Osteoblast (primary cell): Measurements from ENCODE around the gene PTGES2. TPM values are rescaled to one million over a fixed set of nuclear protein-coding genes. Genes with fewer than 3 reads are reported as not detected.

Experiments
- DNase-seq: peaks from one replicate; pipeline ENCODE4 v3.0.0; 2011; ENCODE audit warnings: low spot score, mixed read lengths; ENCODE audit not compliant: insufficient read length; ENCODE audit errors: missing footprints
- H2AFZ ChIP-seq: 2 replicates; pipeline ENCODE4 v1.6.0; 2011; ENCODE audit warnings: mild to moderate bottlenecking, low read length
- H3K27ac ChIP-seq: 2 replicates; pipeline ENCODE4 v1.5.1; 2011; ENCODE audit warnings: mild to moderate bottlenecking, low read depth, low read length, moderate library complexity
- H3K27me3 ChIP-seq: 2 replicates; pipeline ENCODE4 v1.6.0; 2012; ENCODE audit warnings: mild to moderate bottlenecking, control low read depth, inconsistent platforms, low read length, moderate library complexity; ENCODE audit not compliant: insufficient read depth
- H3K36me3 ChIP-seq: 2 replicates; pipeline ENCODE4 v1.5.1; 2011; ENCODE audit warnings: mild to moderate bottlenecking, low read length, control low read depth, moderate library complexity; ENCODE audit not compliant: insufficient read depth
- H3K4me1 ChIP-seq: 2 replicates; pipeline ENCODE4 v1.5.1; 2011; ENCODE audit warnings: mild to moderate bottlenecking, low read length, control low read depth, moderate library complexity; ENCODE audit not compliant: insufficient read depth
- H3K4me2 ChIP-seq: 2 replicates; pipeline ENCODE4 v1.6.0; 2011; ENCODE audit warnings: mild to moderate bottlenecking, low read length; ENCODE audit not compliant: insufficient read depth
- H3K4me3 ChIP-seq: fragments of 200-600 bp; sonication (generic); 3 replicates; pipeline ENCODE4 v1.5.1; 2012; ENCODE audit warnings: mild to moderate bottlenecking, low read length, inconsistent platforms; ENCODE audit not compliant: insufficient read depth
- H3K79me2 ChIP-seq: 2 replicates; pipeline ENCODE4 v1.6.0; 2012; ENCODE audit warnings: mild to moderate bottlenecking, low read length, control low read depth, inconsistent platforms; ENCODE audit not compliant: insufficient read depth
- H3K9me3 ChIP-seq: 2 replicates; pipeline ENCODE4 v1.5.1; 2011; ENCODE audit warnings: low read depth, low read length, control low read depth
- H4K20me1 ChIP-seq: 2 replicates; pipeline ENCODE4 v1.6.0; 2012; ENCODE audit warnings: mild to moderate bottlenecking, low read length, control low read depth; ENCODE audit not compliant: insufficient read depth
- total RNA-seq: library from RNA; depleted of rRNA; stranded (reverse); fragments of >200 nt; gene quantifications from 2 replicates; pipeline ENCODE4 v1.2.3, GENCODE V29; 2012
- TF ChIP-seq, protein P1 (sequence below): IDR thresholded peaks from 2 replicates; pipeline ENCODE4 v1.5.1; 2011; ENCODE audit warnings: mild to moderate bottlenecking, low read depth, low read length, moderate library complexity; ENCODE audit errors: extremely low read depth

PTGES2 gene
- total RNA-seq, 1 donor: 50.3 TPM

GRCh38 chr9:128094950-128095544, 32.5 kb downstream of the PTGES2 start:
- H3K79me2 ChIP-seq: peaks cover 78% of the 10 kb centered on the region
- H3K27me3 ChIP-seq: no peaks in the 10 kb centered on the region
- no peak overlapping the region for H3K4me3 ChIP-seq
- H3K9me3 ChIP-seq: no peaks in the 10 kb centered on the region
- DNase-seq: peak; percentile 59
- H3K4me2 ChIP-seq: peak overlapping the region; percentile 88
- H4K20me1 ChIP-seq: peaks cover 5% of the 10 kb centered on the region
- H3K27ac ChIP-seq: peak overlapping the region; percentile 98
- TF ChIP-seq, protein P1, sequence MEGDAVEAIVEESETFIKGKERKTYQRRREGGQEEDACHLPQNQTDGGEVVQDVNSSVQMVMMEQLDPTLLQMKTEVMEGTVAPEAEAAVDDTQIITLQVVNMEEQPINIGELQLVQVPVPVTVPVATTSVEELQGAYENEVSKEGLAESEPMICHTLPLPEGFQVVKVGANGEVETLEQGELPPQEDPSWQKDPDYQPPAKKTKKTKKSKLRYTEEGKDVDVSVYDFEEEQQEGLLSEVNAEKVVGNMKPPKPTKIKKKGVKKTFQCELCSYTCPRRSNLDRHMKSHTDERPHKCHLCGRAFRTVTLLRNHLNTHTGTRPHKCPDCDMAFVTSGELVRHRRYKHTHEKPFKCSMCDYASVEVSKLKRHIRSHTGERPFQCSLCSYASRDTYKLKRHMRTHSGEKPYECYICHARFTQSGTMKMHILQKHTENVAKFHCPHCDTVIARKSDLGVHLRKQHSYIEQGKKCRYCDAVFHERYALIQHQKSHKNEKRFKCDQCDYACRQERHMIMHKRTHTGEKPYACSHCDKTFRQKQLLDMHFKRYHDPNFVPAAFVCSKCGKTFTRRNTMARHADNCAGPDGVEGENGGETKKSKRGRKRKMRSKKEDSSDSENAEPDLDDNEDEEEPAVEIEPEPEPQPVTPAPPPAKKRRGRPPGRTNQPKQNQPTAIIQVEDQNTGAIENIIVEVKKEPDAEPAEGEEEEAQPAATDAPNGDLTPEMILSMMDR: no peak
- peaks cover 68% of the 10 kb centered on the region for H3K4me1 ChIP-seq
- peaks cover 3% of the 10 kb centered on the region for H3K36me3 ChIP-seq
- no peak overlapping the region for H2AFZ ChIP-seq

GRCh38 chr9:128094166-128094949, 33.2 kb downstream of the PTGES2 start:
- Histone ChIP-seq H3K36me3 (peaks cover 3% of the 10 kb centered on the region), H3K4me3 (peak overlapping the region; percentile 60), H2AFZ (peak overlapping the region; percentile 59), H3K9me3 (no peaks in the 10 kb centered on the region), H3K27me3 (no peaks in the 10 kb centered on the region), H3K4me2 (peak overlapping the region; percentile 88), H3K27ac (peak overlapping the region; percentile 98), H3K79me2 (peaks cover 78% of the 10 kb centered on the region), H4K20me1 (peaks cover 5% of the 10 kb centered on the region), H3K4me1 (peaks cover 61% of the 10 kb centered on the region)
- DNase-seq: peak; percentile 94
- TF ChIP-seq, protein P1: no peak

DNA sequence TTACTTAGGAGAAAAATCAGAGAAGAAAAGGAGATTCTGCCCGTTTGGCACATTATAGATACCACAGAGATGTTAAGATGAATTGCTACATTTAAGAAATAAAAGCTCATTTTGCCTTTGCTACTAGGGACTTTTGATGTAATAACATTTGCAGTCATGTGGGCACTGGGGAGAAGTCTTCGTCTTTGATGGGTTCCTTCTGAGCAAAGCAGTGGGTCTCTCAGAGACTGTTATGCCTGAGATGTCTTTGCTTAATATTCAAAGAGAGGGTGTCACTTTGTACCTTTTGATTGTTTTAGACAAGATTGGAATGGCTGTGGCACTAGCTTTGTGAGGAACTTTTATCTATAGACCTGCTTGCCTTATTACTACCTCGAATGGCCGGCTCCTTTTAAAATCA, 34.5 kb downstream of the PTGES2 start:
- peak overlapping the region; percentile 98 for H3K27ac ChIP-seq
- TF ChIP-seq, protein P1: no peak
- peak overlapping the region; percentile 88 for H3K4me2 ChIP-seq
- H4K20me1 ChIP-seq: no peaks in the 10 kb centered on the region
- peaks cover 49% of the 10 kb centered on the region for H3K4me1 ChIP-seq
- peaks cover 3% of the 10 kb centered on the region for H3K36me3 ChIP-seq
- no peak overlapping the region for H2AFZ ChIP-seq
- no peak for DNase-seq
- H3K27me3 ChIP-seq: no peaks in the 10 kb centered on the region
- no peak overlapping the region for H3K4me3 ChIP-seq
- peaks cover 86% of the 10 kb centered on the region for H3K79me2 ChIP-seq
- no peaks in the 10 kb centered on the region for H3K9me3 ChIP-seq

GRCh38 chr9:128092199-128092977, 35.1 kb downstream of the PTGES2 start:
- peak overlapping the region; percentile 88 for H3K4me2 ChIP-seq
- TF ChIP-seq, protein P1: no peak
- no peak overlapping the region for H2AFZ ChIP-seq
- no peaks in the 10 kb centered on the region for H4K20me1 ChIP-seq
- H3K4me3 ChIP-seq: peak overlapping the region; percentile 60
- H3K9me3 ChIP-seq: no peaks in the 10 kb centered on the region
- DNase-seq: no peak
- no peaks in the 10 kb centered on the region for H3K27me3 ChIP-seq
- peaks cover 3% of the 10 kb centered on the region for H3K36me3 ChIP-seq
- H3K79me2 ChIP-seq: peaks cover 86% of the 10 kb centered on the region
- H3K27ac ChIP-seq: peak overlapping the region; percentile 98
- H3K4me1 ChIP-seq: peaks cover 43% of the 10 kb centered on the region
